Progenitor cell of endocrine pancreas (in vitro differentiated cells): ENCODE results near the gene WDR37. TPM values are rescaled to one million over a fixed set of nuclear protein-coding genes. Genes with fewer than 3 reads are reported as not detected.

Source experiments
- DNase-seq: peaks from one replicate; pipeline ENCODE4 v3.0.0; 2021; ENCODE audit warnings: low spot score; ENCODE audit not compliant: unreplicated experiment
- H3K27ac Mint-ChIP-seq: 2 replicates; pipeline ENCODE4 v1.8.0; 2021; ENCODE audit warnings: mild to moderate bottlenecking, moderate library complexity, mixed read lengths
- H3K27me3 Mint-ChIP-seq: 2 replicates; pipeline ENCODE4 v1.8.0; 2021; ENCODE audit warnings: mixed read lengths
- H3K36me3 Mint-ChIP-seq: 2 replicates; pipeline ENCODE4 v1.8.0; 2022; ENCODE audit warnings: mixed read lengths; ENCODE audit not compliant: insufficient read depth
- H3K4me1 Mint-ChIP-seq: 2 replicates; pipeline ENCODE4 v1.8.0; 2021; ENCODE audit warnings: low read depth, mixed read lengths
- H3K4me3 Mint-ChIP-seq: 2 replicates; pipeline ENCODE4 v1.8.0; 2021; ENCODE audit warnings: low read depth, mild to moderate bottlenecking, moderate library complexity, mixed read lengths
- H3K9me3 Mint-ChIP-seq: 2 replicates; pipeline ENCODE4 v1.8.0; 2021; ENCODE audit warnings: low read depth, mixed read lengths
- total RNA-seq: library from RNA; stranded (reverse); gene quantifications from 2 replicates; pipeline ENCODE4 v1.2.1, GENCODE V29; 2021
- TF ChIP-seq, protein P1 (sequence below): fragments of 200-600 bp; sonication (generic); IDR thresholded peaks from one replicate; pipeline ENCODE4 v1.5.0; 2021; ENCODE audit warnings: antibody characterized with exemption, mild to moderate bottlenecking; ENCODE audit not compliant: unreplicated experiment

The WDR37 gene
- total RNA-seq, 1 donor from 2014 or later, result 18.7 TPM

DNA sequence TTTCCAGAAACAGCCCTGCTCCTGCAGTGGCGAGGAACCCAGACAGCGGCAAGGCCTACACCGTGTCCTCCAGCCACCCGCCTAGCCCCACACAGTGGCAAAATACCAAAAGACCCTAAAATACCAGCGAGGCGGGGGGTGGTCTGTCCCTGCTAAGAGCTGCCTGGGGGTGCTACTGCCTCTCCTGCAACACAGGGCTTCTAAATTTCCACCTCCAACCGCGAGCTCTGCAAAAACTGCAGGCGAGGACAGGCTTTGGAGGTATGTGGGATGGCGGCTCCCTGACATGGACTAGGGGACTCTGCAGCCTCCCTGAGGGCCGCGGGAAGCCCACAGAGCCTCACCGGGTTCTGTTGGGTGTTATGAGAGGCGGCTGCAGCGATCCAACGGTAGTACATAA is 122.3 kb downstream of the WDR37 start:
- Mint-ChIP-seq H3K27ac (no peak overlapping the region), H3K9me3 (no peaks in the 10 kb centered on the region), H3K4me1 (peaks cover 2% of the 10 kb centered on the region), H3K4me3 (no peak overlapping the region), H3K27me3 (peaks cover 24% of the 10 kb centered on the region), H3K36me3 (no peaks in the 10 kb centered on the region)
- TF ChIP-seq, protein P1, sequence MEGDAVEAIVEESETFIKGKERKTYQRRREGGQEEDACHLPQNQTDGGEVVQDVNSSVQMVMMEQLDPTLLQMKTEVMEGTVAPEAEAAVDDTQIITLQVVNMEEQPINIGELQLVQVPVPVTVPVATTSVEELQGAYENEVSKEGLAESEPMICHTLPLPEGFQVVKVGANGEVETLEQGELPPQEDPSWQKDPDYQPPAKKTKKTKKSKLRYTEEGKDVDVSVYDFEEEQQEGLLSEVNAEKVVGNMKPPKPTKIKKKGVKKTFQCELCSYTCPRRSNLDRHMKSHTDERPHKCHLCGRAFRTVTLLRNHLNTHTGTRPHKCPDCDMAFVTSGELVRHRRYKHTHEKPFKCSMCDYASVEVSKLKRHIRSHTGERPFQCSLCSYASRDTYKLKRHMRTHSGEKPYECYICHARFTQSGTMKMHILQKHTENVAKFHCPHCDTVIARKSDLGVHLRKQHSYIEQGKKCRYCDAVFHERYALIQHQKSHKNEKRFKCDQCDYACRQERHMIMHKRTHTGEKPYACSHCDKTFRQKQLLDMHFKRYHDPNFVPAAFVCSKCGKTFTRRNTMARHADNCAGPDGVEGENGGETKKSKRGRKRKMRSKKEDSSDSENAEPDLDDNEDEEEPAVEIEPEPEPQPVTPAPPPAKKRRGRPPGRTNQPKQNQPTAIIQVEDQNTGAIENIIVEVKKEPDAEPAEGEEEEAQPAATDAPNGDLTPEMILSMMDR, result no peak
- no peak for DNase-seq

DNA sequence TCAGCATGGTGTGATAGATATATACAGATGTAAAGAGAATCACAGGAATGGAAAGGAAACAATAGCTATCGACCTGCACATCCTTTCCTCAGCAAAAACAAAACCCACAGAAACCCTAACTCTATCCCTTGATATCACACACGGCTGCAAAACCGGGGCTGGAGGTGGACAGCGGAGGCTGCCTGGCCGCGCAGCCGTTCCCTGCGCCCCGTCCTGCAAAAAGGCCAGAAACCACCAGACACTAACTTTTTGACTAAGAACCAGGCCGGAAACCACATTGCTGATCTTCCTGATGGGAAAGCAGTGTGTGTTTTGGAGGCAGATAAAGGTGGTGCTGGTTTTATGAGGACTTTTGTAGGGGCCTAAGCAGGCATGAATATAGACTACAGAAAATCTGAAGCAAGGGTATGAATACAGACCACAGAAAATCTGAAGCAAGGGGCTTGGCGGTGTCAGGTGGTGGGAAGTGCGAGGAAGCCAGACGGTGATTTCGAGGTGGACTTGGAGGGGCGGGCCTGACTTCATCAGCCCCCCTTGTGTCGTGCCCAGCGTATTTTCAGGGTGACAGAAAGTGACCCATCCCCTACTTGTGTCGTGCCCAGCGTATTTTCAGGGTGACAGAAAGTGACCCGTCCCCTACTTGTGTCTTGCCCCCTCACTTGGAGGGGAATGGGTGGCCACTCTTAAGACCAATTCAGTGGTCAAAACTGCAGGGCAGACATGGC is 123.3 kb downstream of the WDR37 start:
- Mint-ChIP-seq H3K27ac (no peak overlapping the region), H3K27me3 (peaks cover 29% of the 10 kb centered on the region), H3K36me3 (no peaks in the 10 kb centered on the region), H3K9me3 (no peaks in the 10 kb centered on the region), H3K4me3 (no peak overlapping the region), H3K4me1 (peaks cover 3% of the 10 kb centered on the region)
- DNase-seq, result no peak
- TF ChIP-seq, protein P1, result no peak

DNA sequence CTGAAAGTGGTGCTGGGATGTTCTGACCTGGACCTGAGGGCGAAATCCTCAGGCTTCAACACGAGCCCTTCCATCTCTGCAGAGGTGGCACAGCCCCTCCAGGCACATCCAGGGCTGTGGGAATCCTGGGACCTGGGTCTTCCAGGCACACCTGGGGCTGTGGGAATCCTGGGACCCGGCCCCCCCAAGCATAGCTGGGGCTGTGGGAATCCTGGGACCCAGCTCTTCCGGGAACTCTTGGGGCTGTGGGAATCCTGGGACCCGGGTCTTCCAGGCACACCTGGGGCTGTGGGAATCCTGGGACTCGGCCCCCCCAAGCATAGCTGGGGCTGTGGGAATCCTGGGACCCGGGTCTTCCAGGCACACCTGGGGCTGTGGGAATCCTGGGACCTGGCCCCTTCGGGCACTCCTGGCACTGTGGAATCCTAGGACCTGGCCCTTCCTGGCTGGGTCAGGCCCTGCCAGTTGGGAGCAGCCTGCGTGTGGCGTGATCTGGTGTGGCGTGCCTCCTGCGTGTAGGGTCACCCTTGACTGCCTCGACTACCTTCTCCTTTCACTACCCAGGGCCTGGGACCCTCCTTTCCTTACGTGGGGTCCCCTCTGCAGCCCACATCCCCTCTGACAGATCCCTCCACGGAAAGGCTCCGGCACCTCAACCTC is 124.0 kb downstream of the WDR37 start:
- no peak for DNase-seq

DNA sequence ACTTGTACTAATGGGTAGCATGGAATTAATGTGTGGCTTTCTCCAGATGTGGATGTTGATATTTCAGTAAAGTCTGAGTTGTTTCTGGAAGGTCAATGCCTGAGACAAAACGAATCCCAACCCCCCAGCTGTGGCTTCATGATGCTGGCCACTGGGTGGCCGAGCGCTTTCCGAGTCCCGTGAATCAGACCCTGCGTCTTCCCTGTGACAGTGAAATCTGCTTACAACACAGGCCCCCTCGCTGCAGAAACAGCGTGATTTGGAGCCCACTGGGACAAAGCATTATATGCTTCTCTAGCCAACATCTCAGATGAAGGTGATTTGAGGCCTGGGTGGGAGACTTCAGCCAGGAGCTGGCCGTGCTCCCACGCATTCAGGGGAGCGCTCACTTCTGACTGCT is 124.7 kb downstream of the WDR37 start:
- peaks cover 3% of the 10 kb centered on the region for H3K4me1 Mint-ChIP-seq
- H3K27me3 Mint-ChIP-seq, result peaks cover 34% of the 10 kb centered on the region
- H3K36me3 Mint-ChIP-seq, result no peaks in the 10 kb centered on the region
- no peak overlapping the region for H3K4me3 Mint-ChIP-seq
- TF ChIP-seq, protein P1, result peak; percentile 31
- H3K9me3 Mint-ChIP-seq, result no peaks in the 10 kb centered on the region
- DNase-seq, result no peak
- no peak overlapping the region for H3K27ac Mint-ChIP-seq

More for the DNA sequence above, 124.0 kb downstream of the WDR37 start:
- H3K4me3 Mint-ChIP-seq, result no peak overlapping the region
- TF ChIP-seq, protein P1, result no peak
- H3K36me3 Mint-ChIP-seq, result no peaks in the 10 kb centered on the region
- peaks cover 30% of the 10 kb centered on the region for H3K27me3 Mint-ChIP-seq
- no peaks in the 10 kb centered on the region for H3K9me3 Mint-ChIP-seq
- peaks cover 3% of the 10 kb centered on the region for H3K4me1 Mint-ChIP-seq
- no peak overlapping the region for H3K27ac Mint-ChIP-seq

Other genes starting within 250 kb of the WDR37 start
- 110 and 114 TPM in 2 replicates for gene LARP4B, start 124.7 kb upstream of the WDR37 start, total RNA-seq
- gene GTPBP4, start 68.0 kb upstream of the WDR37 start, total RNA-seq, result 53.2 and 57.9 TPM in 2 replicates
- gene IDI2, start 30.5 kb upstream of the WDR37 start, total RNA-seq, result not detected in 2 replicates
- 46.3 and 51.4 TPM in 2 replicates for gene IDI1, start 7.3 kb upstream of the WDR37 start, total RNA-seq